ENCODE measurements around the gene MACIR.
A peak's percentile ranks its signal among the peaks of the same experiment; 100 is the strongest.

The MACIR gene

GRCh38 chr5:103245761-103246160 is 12.8 kb upstream of the MACIR start:
- no peak for DNase-seq (ENCODE audit: low read depth, low spot score)

- DNase-seq (ENCODE audit: low read depth, low spot score) = no peak
Measured at GRCh38 chr5:103247118-103247517, 11.4 kb upstream of the MACIR start.

GRCh38 chr5:103249068-103249467 is 9.5 kb upstream of the MACIR start:
- no peak for DNase-seq (ENCODE audit: low read depth, low spot score)

- DNase-seq (ENCODE audit: low read depth, low spot score) = no peak
Measured at GRCh38 chr5:103254921-103255320, 3.6 kb upstream of the MACIR start.

- DNase-seq (ENCODE audit: low read depth, low spot score) = no peak
Measured at GRCh38 chr5:103255691-103256090, 2.9 kb upstream of the MACIR start.

GRCh38 chr5:103256178-103256577 is 2.4 kb upstream of the MACIR start:
- DNase-seq (ENCODE audit: low read depth, low spot score) = no peak

GRCh38 chr5:103258957-103259704 is 568 bp downstream of the MACIR start:
- DNase-seq (ENCODE audit: low read depth, low spot score) = peak; percentile 21

GRCh38 chr5:103259705-103260355 is 1.3 kb downstream of the MACIR start:
- no peak for DNase-seq (ENCODE audit: low read depth, low spot score)

- DNase-seq (ENCODE audit: low read depth, low spot score) = no peak
Measured at GRCh38 chr5:103260951-103261350, 2.4 kb downstream of the MACIR start.

GRCh38 chr5:103262422-103262871 is 3.9 kb downstream of the MACIR start:
- no peak for DNase-seq (ENCODE audit: low read depth, low spot score)

- no peak for DNase-seq (ENCODE audit: low read depth, low spot score)
Measured at GRCh38 chr5:103263054-103263453, 4.5 kb downstream of the MACIR start.

- no peak for DNase-seq (ENCODE audit: low read depth, low spot score)
Measured at GRCh38 chr5:103264508-103264907, 5.9 kb downstream of the MACIR start.

GRCh38 chr5:103270581-103270980 is 12.0 kb downstream of the MACIR start:
- no peak for DNase-seq (ENCODE audit: low read depth, low spot score)

- no peak for DNase-seq (ENCODE audit: low read depth, low spot score)
Measured at GRCh38 chr5:103271570-103272289, 13.2 kb downstream of the MACIR start.

- DNase-seq (ENCODE audit: low read depth, low spot score) = no peak
Measured at GRCh38 chr5:103272377-103272776, 13.8 kb downstream of the MACIR start.

- no peak for DNase-seq (ENCODE audit: low read depth, low spot score)
Measured at GRCh38 chr5:103273952-103274351, 15.4 kb downstream of the MACIR start.

GRCh38 chr5:103275851-103276250 is 17.3 kb downstream of the MACIR start:
- DNase-seq (ENCODE audit: low read depth, low spot score) = no peak

- DNase-seq (ENCODE audit: low read depth, low spot score) = no peak
Measured at GRCh38 chr5:103280967-103281366, 22.4 kb downstream of the MACIR start.

GRCh38 chr5:103283120-103283519 is 24.6 kb downstream of the MACIR start:
- no peak for DNase-seq (ENCODE audit: low read depth, low spot score)

- DNase-seq (ENCODE audit: low read depth, low spot score) = no peak
Measured at GRCh38 chr5:103283869-103284268, 25.3 kb downstream of the MACIR start.

- DNase-seq (ENCODE audit: low read depth, low spot score) = no peak
Measured at GRCh38 chr5:103286622-103287021, 28.1 kb downstream of the MACIR start.

- DNase-seq (ENCODE audit: low read depth, low spot score) = no peak
Measured at GRCh38 chr5:103289024-103289423, 30.5 kb downstream of the MACIR start.

GRCh38 chr5:103290846-103291245 is 32.3 kb downstream of the MACIR start:
- DNase-seq (ENCODE audit: low read depth, low spot score) = no peak
